ENCODE measurements around the gene KDM5C.

The KDM5C gene

DNA sequence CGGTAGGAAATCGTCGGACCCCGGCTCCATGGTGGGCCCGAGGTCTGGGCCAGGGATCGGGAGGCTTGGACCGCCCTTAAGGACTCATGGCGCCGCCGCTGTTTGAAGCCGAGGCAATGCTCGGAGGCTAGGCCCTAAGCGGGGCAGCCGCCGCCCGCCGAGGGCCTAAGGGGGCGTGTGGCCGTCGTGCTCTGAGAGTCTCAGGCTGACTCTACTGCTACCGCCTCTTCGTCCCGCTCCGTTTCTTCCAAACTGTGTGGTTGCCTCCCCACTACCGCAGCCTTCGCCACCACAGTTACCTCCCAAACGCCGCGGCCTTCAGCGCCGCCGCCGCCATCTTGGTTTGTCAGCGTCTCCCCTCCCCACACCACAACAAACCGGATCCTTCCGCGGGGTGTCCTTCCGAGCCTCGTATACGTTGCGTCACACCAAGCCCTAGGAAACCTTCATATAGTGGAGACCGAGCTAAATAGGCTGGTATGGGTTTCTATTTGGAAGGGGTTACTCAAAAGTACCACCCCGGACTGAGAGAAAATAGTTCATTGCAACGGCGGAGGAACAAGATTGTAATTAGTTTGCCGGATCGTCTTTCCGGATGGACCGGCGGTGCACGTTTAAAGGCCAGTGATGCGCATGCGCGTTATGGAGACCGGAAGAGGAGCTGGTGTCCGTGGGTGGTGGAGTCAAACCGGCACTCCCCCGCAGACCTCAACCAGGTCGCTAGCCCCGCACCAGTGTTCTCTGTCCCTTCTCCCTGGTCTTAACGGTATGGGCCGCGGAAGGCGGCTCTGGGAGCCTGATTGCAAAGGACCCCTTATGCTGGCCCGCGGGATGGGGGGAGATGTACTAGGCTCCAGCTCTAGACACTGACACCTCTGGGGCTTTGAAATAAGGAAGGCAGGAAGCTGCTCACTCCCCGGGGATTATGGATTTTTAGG lies at the start of gene KDM5C:
Gene KDM5C (minus strand): TSS at position 348 of the 938 bp plus-strand sequence. CDS start 318 bp downstream, at position 30.
- peak; percentile 87 for ATAC-seq (ENCODE audit: low read depth)
- Mint-ChIP-seq H3K4me3 (peak within 1 kb of the TSS; percentile 96), H3K27me3 (no peaks in the 10 kb centered on the region), H3K36me3 (peaks cover 2% of the 10 kb centered on the region), H3K27ac (peak within 1 kb of the TSS; percentile 99), H3K9me3 (no peaks in the 10 kb centered on the region), H3K4me1 (peaks cover 13% of the 10 kb centered on the region)
- peak; percentile 78 to 91 for DNase-seq (ENCODE audit: low spot score in 2 of 2)

GRCh38 chrX:53272808-53273337 lies 47.9 kb upstream of the KDM5C start:
- H3K27me3 Mint-ChIP-seq, result no peaks in the 10 kb centered on the region
- H3K27ac Mint-ChIP-seq, result no peak overlapping the region
- H3K36me3 Mint-ChIP-seq, result no peaks in the 10 kb centered on the region
- H3K4me3 Mint-ChIP-seq, result no peak overlapping the region
- H3K9me3 Mint-ChIP-seq, result no peaks in the 10 kb centered on the region
- DNase-seq (ENCODE audit: low spot score in 2 of 2) (no peak), ATAC-seq (ENCODE audit: low read depth) (no peak)
- no peaks in the 10 kb centered on the region for H3K4me1 Mint-ChIP-seq

DNA sequence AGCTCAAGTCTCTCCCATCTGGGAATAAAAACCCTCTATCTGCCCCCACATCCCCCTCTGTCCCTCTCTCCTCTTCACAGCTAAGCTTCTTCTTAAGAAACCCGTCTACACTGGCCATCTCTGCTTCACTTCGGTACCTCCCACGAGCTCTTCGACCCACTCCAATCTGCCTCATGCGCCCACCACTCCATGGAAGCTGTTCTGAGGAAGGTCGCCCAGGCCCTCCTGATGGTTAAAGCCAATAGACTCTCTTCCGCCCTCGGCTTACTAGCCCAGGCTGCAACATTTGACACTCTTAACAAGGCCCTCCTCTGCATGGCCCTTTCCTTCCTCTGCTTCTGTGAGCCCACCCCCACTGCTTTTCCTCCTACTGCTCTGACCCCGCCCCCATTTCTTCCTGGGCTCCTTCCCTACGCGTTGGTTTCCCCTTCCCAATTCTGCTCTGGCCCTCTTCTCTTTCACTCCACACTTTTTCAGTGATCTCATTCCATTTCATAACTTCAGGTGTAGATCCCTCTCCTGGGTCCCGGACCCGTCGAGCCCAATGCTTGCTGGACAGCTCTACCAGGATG lies 44.6 kb upstream of the KDM5C start:
- ATAC-seq (ENCODE audit: low read depth), result no peak
- H3K9me3 Mint-ChIP-seq, result no peaks in the 10 kb centered on the region
- H3K27ac Mint-ChIP-seq, result no peak overlapping the region
- no peaks in the 10 kb centered on the region for H3K36me3 Mint-ChIP-seq
- no peak for DNase-seq (ENCODE audit: low spot score in 2 of 2)
- H3K4me3 Mint-ChIP-seq, result no peak overlapping the region
- no peaks in the 10 kb centered on the region for H3K4me1 Mint-ChIP-seq
- H3K27me3 Mint-ChIP-seq, result peaks cover 7% of the 10 kb centered on the region

DNA sequence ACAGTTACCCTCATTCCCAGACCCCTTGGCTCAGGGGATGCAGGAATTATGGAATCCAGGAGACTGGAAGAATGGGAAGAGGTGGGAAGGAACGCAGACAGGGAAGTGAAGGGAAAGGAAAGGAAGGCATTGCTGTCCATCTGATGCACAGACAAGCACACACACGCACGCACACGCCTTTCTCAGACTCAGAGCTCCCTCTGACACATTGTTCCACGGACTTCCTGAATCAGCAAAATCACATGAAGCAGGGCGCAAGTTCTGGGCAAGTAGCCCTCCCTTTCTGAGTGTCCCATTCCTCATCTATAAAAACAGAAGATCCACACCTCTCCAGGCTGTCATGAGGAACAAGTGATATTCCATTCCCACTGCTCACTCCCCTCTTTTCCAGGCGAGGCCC lies 43.2 kb upstream of the KDM5C start:
- H3K4me1 Mint-ChIP-seq, result no peaks in the 10 kb centered on the region
- no peak overlapping the region for H3K27ac Mint-ChIP-seq
- DNase-seq (ENCODE audit: low spot score in 2 of 2), result no peak
- no peaks in the 10 kb centered on the region for H3K36me3 Mint-ChIP-seq
- H3K4me3 Mint-ChIP-seq, result no peak overlapping the region
- H3K27me3 Mint-ChIP-seq, result peaks cover 18% of the 10 kb centered on the region
- no peak for ATAC-seq (ENCODE audit: low read depth)
- no peaks in the 10 kb centered on the region for H3K9me3 Mint-ChIP-seq

DNA sequence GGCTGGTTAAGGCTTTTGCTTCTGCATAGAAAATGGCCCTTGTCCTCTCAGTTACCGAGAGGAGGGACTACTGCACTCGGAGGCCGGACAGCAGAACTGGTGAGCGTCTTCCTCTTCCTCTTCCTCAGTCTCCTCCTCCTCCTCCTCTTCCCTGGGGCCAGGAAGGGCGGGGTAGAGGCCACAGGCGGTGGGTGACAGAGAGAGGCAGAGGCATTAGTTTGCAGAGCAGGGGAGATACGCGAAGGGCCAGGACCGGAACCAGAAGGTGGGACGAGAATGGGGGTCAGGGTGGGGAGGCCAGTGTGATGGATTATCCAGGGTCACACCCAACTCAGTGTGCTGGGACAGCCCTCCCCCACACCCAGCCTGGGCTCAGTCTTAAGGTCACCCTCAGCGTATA lies 41.9 kb upstream of the KDM5C start:
- no peaks in the 10 kb centered on the region for H3K36me3 Mint-ChIP-seq
- no peaks in the 10 kb centered on the region for H3K9me3 Mint-ChIP-seq
- ATAC-seq (ENCODE audit: low read depth) (no peak), DNase-seq (ENCODE audit: low spot score in 2 of 2) (no peak)
- no peaks in the 10 kb centered on the region for H3K4me1 Mint-ChIP-seq
- H3K27me3 Mint-ChIP-seq, result peaks cover 18% of the 10 kb centered on the region
- H3K27ac Mint-ChIP-seq, result no peak overlapping the region
- H3K4me3 Mint-ChIP-seq, result no peak overlapping the region

GRCh38 chrX:53265771-53266574 lies 41.0 kb upstream of the KDM5C start:
- H3K27me3 Mint-ChIP-seq, result peaks cover 18% of the 10 kb centered on the region
- no peak for ATAC-seq (ENCODE audit: low read depth)
- DNase-seq (ENCODE audit: low spot score in 2 of 2), result no peak
- peaks cover 4% of the 10 kb centered on the region for H3K4me1 Mint-ChIP-seq
- no peaks in the 10 kb centered on the region for H3K36me3 Mint-ChIP-seq
- no peak overlapping the region for H3K4me3 Mint-ChIP-seq
- no peak overlapping the region for H3K27ac Mint-ChIP-seq
- H3K9me3 Mint-ChIP-seq, result no peaks in the 10 kb centered on the region

- ATAC-seq (ENCODE audit: low read depth) (no peak), DNase-seq (ENCODE audit: low spot score in 2 of 2) (no peak)
- Mint-ChIP-seq H3K36me3 (no peaks in the 10 kb centered on the region), H3K4me1 (peaks cover 4% of the 10 kb centered on the region), H3K27me3 (peaks cover 18% of the 10 kb centered on the region), H3K4me3 (no peak overlapping the region), H3K9me3 (no peaks in the 10 kb centered on the region), H3K27ac (no peak overlapping the region)
Measured at GRCh38 chrX:53263597-53264094, 38.6 kb upstream of the KDM5C start.

- DNase-seq (ENCODE audit: low spot score in 2 of 2) (no peak), ATAC-seq (ENCODE audit: low read depth) (no peak)
- Mint-ChIP-seq H3K27me3 (peaks cover 19% of the 10 kb centered on the region), H3K4me1 (peaks cover 4% of the 10 kb centered on the region), H3K36me3 (no peaks in the 10 kb centered on the region), H3K9me3 (no peaks in the 10 kb centered on the region), H3K4me3 (no peak overlapping the region), H3K27ac (no peak overlapping the region)
Measured at GRCh38 chrX:53262918-53263394, 37.9 kb upstream of the KDM5C start.

DNA sequence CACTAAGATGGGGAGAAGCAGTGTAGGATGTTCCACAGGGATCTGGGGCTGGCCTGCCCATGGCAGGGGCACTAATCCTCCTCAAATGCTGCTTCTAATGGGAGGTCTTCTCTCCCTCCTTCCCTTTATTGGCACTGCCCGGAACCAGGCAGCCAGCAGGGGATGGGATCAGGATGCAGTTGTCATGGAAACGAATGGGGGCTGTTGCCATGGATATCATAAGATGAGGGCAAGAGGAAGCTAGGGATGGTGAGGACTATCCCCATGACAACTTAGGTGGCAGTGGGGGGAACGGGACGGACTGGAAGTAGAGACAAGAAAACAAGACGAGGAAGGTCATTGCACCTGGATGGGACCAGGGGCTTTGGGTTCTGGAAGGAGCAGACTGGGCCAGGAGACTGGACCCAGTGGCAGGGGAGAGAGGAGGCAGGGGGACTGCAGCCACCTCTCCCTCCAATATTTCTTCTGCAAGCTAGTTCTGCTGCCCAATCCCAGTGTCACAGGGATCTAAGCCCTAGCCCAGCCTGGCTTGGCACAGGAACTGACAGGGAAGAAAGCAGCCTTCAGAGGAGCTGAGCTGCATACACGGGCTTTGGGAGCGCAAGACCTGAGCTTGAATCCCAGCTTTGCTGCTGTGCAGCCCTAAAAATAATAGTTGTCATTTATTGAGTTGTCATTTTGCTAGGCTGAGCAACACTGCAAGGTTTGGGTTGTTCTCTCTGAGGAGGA lies 37.3 kb upstream of the KDM5C start:
- Mint-ChIP-seq H3K4me1 (peaks cover 4% of the 10 kb centered on the region), H3K36me3 (no peaks in the 10 kb centered on the region), H3K27ac (no peak overlapping the region), H3K9me3 (no peaks in the 10 kb centered on the region), H3K27me3 (peaks cover 22% of the 10 kb centered on the region), H3K4me3 (no peak overlapping the region)
- no peak for ATAC-seq (ENCODE audit: low read depth)
- DNase-seq (ENCODE audit: low spot score in 2 of 2), result no peak

GRCh38 chrX:53261355-53261972 lies 36.5 kb upstream of the KDM5C start:
- Mint-ChIP-seq H3K27me3 (peaks cover 23% of the 10 kb centered on the region), H3K4me3 (no peak overlapping the region)

GRCh38 chrX:53260836-53261235 lies 35.8 kb upstream of the KDM5C start:
- H3K4me1 Mint-ChIP-seq, result peaks cover 4% of the 10 kb centered on the region
- no peaks in the 10 kb centered on the region for H3K36me3 Mint-ChIP-seq
- H3K9me3 Mint-ChIP-seq, result no peaks in the 10 kb centered on the region
- ATAC-seq (ENCODE audit: low read depth) (no peak), DNase-seq (ENCODE audit: low spot score in 2 of 2) (no peak)
- H3K27me3 Mint-ChIP-seq, result peaks cover 20% of the 10 kb centered on the region
- H3K27ac Mint-ChIP-seq, result no peak overlapping the region
- H3K4me3 Mint-ChIP-seq, result no peak overlapping the region

More at GRCh38 chrX:53261355-53261972, 36.5 kb upstream of the KDM5C start:
- Mint-ChIP-seq H3K27ac (no peak overlapping the region), H3K9me3 (no peaks in the 10 kb centered on the region), H3K4me1 (peaks cover 4% of the 10 kb centered on the region), H3K36me3 (no peaks in the 10 kb centered on the region)
- no peak for DNase-seq (ENCODE audit: low spot score in 2 of 2)
- ATAC-seq (ENCODE audit: low read depth), result no peak

DNA sequence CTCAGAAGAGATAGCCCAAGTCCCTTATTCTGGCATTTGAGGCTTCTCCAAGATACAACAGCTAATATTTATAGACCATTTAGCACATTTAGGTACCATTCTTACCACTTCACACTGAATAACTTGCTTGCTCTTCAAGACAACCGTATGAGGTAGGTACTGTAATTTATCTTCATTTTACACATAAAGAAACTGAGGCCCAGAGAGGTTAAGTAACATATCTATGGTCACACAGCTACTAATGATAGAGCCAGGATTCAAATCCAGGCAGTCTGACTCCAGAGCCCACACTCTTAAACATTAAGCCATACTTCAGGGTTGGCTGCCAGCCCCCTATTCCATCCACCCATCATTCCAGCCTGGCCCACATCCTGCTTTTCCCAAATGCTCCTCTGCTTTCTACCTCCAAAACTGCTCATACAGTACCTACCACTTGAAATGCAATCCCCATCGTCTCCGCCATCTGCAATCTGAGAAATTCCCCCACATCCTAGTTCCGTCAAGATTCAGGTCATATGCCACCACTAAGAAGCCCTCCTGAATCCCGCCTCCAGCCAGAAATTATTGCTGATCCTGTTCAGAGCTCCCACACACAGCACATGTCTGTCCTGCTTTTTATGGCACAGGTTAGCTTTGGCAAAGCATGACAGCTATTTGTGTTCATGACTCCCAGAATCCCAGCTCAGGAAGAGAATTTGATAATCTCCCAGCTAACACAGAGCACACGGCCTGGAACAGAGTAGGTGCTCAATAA lies 32.8 kb upstream of the KDM5C start:
- Mint-ChIP-seq H3K27me3 (peaks cover 6% of the 10 kb centered on the region), H3K4me3 (no peak overlapping the region)

More for the DNA sequence above, 32.8 kb upstream of the KDM5C start:
- peaks cover 4% of the 10 kb centered on the region for H3K4me1 Mint-ChIP-seq
- no peaks in the 10 kb centered on the region for H3K36me3 Mint-ChIP-seq
- ATAC-seq (ENCODE audit: low read depth) (no peak), DNase-seq (ENCODE audit: low spot score in 2 of 2) (no peak)
- H3K9me3 Mint-ChIP-seq, result no peaks in the 10 kb centered on the region
- no peak overlapping the region for H3K27ac Mint-ChIP-seq
